NB4 (cell line): ENCODE data around the gene NDUFAF4.

Source experiments
- POLR2A ChIP-seq: IDR thresholded peaks from 2 replicates; pipeline ENCODE4 v1.6.1; 2011; ENCODE audit warnings: mild to moderate bottlenecking; ENCODE audit not compliant: insufficient read length; ENCODE audit errors: extremely low read depth
- TF ChIP-seq, protein P1 (sequence below): IDR thresholded peaks from one replicate; pipeline ENCODE4 v1.5.1; 2012; ENCODE audit warnings: low read depth, low read length

DNA sequence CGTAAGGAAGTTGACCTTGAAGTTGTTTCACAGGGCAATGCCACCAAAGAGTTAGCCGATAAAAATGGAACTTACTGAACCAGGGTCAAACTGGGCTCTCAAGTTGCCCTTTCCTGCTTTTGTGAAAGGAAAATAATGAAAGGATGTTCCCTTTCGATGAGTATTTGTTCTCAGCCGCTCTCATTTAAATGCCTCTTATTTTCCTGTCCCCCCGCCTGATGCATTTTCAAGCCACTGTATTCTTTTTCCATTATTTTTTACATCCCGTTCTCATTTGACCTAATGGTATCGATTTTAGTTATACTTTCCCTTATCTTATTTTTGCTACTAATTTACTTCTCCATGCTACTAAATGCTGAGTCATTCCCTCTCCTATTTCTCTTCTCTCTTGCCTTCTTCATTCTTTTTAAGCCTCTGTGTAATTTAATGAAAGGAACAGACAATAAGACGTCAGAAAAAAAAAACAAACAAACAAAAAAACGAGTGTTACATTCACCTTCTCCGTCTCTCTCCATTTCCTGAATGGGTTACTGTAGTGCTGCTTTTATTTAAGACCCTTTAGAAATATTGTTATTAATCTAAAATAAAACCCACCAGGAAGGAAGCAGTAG lies 655 bp upstream of the NDUFAF4 start:
- TF ChIP-seq, protein P1, sequence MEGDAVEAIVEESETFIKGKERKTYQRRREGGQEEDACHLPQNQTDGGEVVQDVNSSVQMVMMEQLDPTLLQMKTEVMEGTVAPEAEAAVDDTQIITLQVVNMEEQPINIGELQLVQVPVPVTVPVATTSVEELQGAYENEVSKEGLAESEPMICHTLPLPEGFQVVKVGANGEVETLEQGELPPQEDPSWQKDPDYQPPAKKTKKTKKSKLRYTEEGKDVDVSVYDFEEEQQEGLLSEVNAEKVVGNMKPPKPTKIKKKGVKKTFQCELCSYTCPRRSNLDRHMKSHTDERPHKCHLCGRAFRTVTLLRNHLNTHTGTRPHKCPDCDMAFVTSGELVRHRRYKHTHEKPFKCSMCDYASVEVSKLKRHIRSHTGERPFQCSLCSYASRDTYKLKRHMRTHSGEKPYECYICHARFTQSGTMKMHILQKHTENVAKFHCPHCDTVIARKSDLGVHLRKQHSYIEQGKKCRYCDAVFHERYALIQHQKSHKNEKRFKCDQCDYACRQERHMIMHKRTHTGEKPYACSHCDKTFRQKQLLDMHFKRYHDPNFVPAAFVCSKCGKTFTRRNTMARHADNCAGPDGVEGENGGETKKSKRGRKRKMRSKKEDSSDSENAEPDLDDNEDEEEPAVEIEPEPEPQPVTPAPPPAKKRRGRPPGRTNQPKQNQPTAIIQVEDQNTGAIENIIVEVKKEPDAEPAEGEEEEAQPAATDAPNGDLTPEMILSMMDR = no peak
- TF ChIP-seq POLR2A = no peak
